Hippocampal formation (tissue), 2 donors: ENCODE data around the gene DEXI.

ENCODE experiments used
- DNase-seq, 2 donors: peaks; one replicate each; lab custom pipeline; 2025; lab: John Stamatoyannopoulos, UW

The DEXI gene

GRCh38 chr16:10942352-10943063 lies at the start of gene DEXI:
Gene DEXI, minus strand, starts transcription at chr16:10942468. Its CDS starts 463 bp downstream, at chr16:10942005.
- peak; percentile 87 to 96 for DNase-seq

GRCh38 chr16:10990378-10990777 lies 48.1 kb upstream of the DEXI start:
- DNase-seq, result no peak

- no peak for DNase-seq
Observed at GRCh38 chr16:10989559-10989958, 47.3 kb upstream of the DEXI start.

GRCh38 chr16:10988879-10989278 lies 46.6 kb upstream of the DEXI start:
- no peak for DNase-seq

- DNase-seq, result no peak
Observed at GRCh38 chr16:10988164-10988803, 46.0 kb upstream of the DEXI start.

- DNase-seq, result no peak
Observed at GRCh38 chr16:10987361-10988163, 45.3 kb upstream of the DEXI start.

- no peak for DNase-seq
Observed at GRCh38 chr16:10984509-10984908, 42.2 kb upstream of the DEXI start.

GRCh38 chr16:10983159-10983558 lies 40.9 kb upstream of the DEXI start:
- peak in 1 of 2 donors; percentile 1 for DNase-seq

- no peak for DNase-seq
Observed at GRCh38 chr16:10982465-10983150, 40.3 kb upstream of the DEXI start.

GRCh38 chr16:10981697-10982216 lies 39.5 kb upstream of the DEXI start:
- no peak for DNase-seq

GRCh38 chr16:10980813-10981212 lies 38.5 kb upstream of the DEXI start:
- DNase-seq, result no peak

GRCh38 chr16:10979717-10980601 lies 37.7 kb upstream of the DEXI start:
- peak; percentile 24 to 30 for DNase-seq

- DNase-seq, result no peak
Observed at GRCh38 chr16:10978871-10979446, 36.7 kb upstream of the DEXI start.

- DNase-seq, result no peak
Observed at GRCh38 chr16:10978124-10978523, 35.9 kb upstream of the DEXI start.

- DNase-seq, result no peak
Observed at GRCh38 chr16:10976634-10977033, 34.4 kb upstream of the DEXI start.

- no peak for DNase-seq
Observed at GRCh38 chr16:10972819-10973464, 30.7 kb upstream of the DEXI start.

GRCh38 chr16:10972108-10972818 lies 30.0 kb upstream of the DEXI start:
- no peak for DNase-seq

GRCh38 chr16:10971560-10971961 lies 29.3 kb upstream of the DEXI start:
- DNase-seq, result peak; percentile 22 to 74

GRCh38 chr16:10970065-10970464 lies 27.8 kb upstream of the DEXI start:
- no peak for DNase-seq
